Smooth muscle cell (in vitro differentiated cells): Measurements from ENCODE around the gene ASCL2. TPM values are rescaled to one million over a fixed set of nuclear protein-coding genes. Genes with fewer than 3 reads are reported as not detected.
"Not testable (repeated sequence)": the region's sequence is repeated elsewhere in the genome, so short reads cannot be mapped to it uniquely, and the experiment has no call there.

Source experiments
- DNase-seq: peaks from one replicate; lab custom pipeline; 2025; ENCODE audit not compliant: unreplicated experiment; lab: John Stamatoyannopoulos, UW
- H2AFZ ChIP-seq: fragments of 200-600 bp; sonication (generic); 2 replicates; pipeline ENCODE4 v1.6.0; 2016; ENCODE audit warnings: antibody characterized with exemption, low read depth, mild to moderate bottlenecking
- H3F3A ChIP-seq: fragments of 200-600 bp; sonication (generic); 2 replicates; pipeline ENCODE4 v1.6.0; 2017; ENCODE audit warnings: antibody characterized with exemption, low read depth
- H3K27ac ChIP-seq: fragments of 200-600 bp; sonication (generic); 2 replicates; pipeline ENCODE4 v1.5.1; 2016; ENCODE audit warnings: low read depth, mild to moderate bottlenecking
- H3K27me3 ChIP-seq: fragments of 200-600 bp; sonication (generic); 2 replicates; pipeline ENCODE4 v1.6.1; 2016; ENCODE audit warnings: low read depth, mild to moderate bottlenecking
- H3K36me3 ChIP-seq: fragments of 200-600 bp; sonication (generic); 2 replicates; pipeline ENCODE4 v1.5.1; 2016; ENCODE audit warnings: low read depth
- H3K4me1 ChIP-seq: fragments of 200-600 bp; sonication (generic); 2 replicates; pipeline ENCODE4 v1.5.1; 2016; ENCODE audit warnings: low read depth
- H3K4me2 ChIP-seq: fragments of 200-600 bp; sonication (generic); 2 replicates; pipeline ENCODE4 v1.6.0; 2016; ENCODE audit warnings: mild to moderate bottlenecking
- H3K4me3 ChIP-seq: fragments of 200-600 bp; sonication (generic); 2 replicates; pipeline ENCODE4 v1.5.1; 2016; ENCODE audit warnings: mild to moderate bottlenecking
- H3K79me2 ChIP-seq: fragments of 200-600 bp; sonication (generic); 2 replicates; pipeline ENCODE4 v1.6.0; 2016; ENCODE audit warnings: low read depth, mild to moderate bottlenecking
- H3K9ac ChIP-seq: fragments of 200-600 bp; sonication (generic); 2 replicates; pipeline ENCODE4 v1.6.0; 2016; ENCODE audit warnings: low read depth
- H3K9me3 ChIP-seq: fragments of 200-600 bp; sonication (generic); replicated peaks from 2 replicates; pipeline ENCODE4 v1.5.1; 2016; ENCODE audit warnings: low read depth
- H4K20me1 ChIP-seq: fragments of 200-600 bp; sonication (generic); 2 replicates; pipeline ENCODE4 v1.6.0; 2016; ENCODE audit warnings: low read depth
- WGBS: methylation state at CpG from one replicate; pipeline ENCODE4 v1.1.7; 2016; ENCODE audit warnings: low lambda C conversion rate; 5-methylcytosine and 5-hydroxymethylcytosine counted together
- polyA plus RNA-seq: library from polyadenylated mRNA; unstranded; fragments of >200 nt; fragmentation: Nextera tagmentation; extraction: Ambion mirVana; gene quantifications from 2 replicates; pipeline ENCODE4 v1.2.1, GENCODE V29; 2016
- total RNA-seq: library from RNA; depleted of rRNA; stranded (reverse); fragments of >200 nt; gene quantifications from 2 replicates; pipeline ENCODE4 v1.2.3, GENCODE V29; 2014
- TF ChIP-seq, protein P1 (sequence below): fragments of 200-600 bp; sonication (generic); IDR thresholded peaks from 2 replicates; pipeline ENCODE4 v1.5.1; 2017; ENCODE audit warnings: borderline replicate concordance, mild to moderate bottlenecking, antibody characterized with exemption; ENCODE audit not compliant: insufficient read depth, poor library complexity, severe bottlenecking

The ASCL2 gene
- total and polyA plus RNA-seq, 2 experiments from 2014 or later: 0.33 TPM; not detected in 1

DNA sequence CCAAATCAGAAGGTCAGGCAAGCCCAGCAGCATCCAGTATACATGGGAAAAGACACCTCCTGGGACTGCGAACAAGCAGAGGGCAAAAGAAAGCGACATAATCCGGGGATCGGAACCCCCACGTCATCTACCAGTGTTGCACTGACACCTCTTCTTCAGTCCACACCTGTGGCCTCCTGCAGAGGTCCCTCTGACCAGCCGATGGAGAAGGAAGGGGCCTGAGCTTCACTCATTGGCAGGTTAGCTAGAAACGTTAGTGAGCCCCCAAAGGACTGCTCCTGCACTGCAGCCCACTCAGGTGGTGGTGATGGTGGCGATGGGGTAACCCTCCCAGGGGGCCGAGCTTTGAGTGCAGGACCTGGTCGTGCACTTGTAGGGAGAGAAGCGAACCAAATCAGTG is 22.1 kb downstream of the ASCL2 start:
- 92% methylated on average over 11 of the region's 11 CpGs for WGBS
- Histone ChIP-seq H3K27me3 (peaks cover 19% of the 10 kb centered on the region), H3K79me2 (no peaks in the 10 kb centered on the region), H3K9ac (no peak overlapping the region), H2AFZ (no peak overlapping the region), H3K36me3 (no peaks in the 10 kb centered on the region), H3K4me2 (no peak overlapping the region), H3K4me3 (no peak overlapping the region), H3K27ac (no peak overlapping the region), H4K20me1 (no peaks in the 10 kb centered on the region), H3K9me3 (no peaks in the 10 kb centered on the region), H3F3A (no peaks in the 10 kb centered on the region), H3K4me1 (no peaks in the 10 kb centered on the region)
- TF ChIP-seq, protein P1, sequence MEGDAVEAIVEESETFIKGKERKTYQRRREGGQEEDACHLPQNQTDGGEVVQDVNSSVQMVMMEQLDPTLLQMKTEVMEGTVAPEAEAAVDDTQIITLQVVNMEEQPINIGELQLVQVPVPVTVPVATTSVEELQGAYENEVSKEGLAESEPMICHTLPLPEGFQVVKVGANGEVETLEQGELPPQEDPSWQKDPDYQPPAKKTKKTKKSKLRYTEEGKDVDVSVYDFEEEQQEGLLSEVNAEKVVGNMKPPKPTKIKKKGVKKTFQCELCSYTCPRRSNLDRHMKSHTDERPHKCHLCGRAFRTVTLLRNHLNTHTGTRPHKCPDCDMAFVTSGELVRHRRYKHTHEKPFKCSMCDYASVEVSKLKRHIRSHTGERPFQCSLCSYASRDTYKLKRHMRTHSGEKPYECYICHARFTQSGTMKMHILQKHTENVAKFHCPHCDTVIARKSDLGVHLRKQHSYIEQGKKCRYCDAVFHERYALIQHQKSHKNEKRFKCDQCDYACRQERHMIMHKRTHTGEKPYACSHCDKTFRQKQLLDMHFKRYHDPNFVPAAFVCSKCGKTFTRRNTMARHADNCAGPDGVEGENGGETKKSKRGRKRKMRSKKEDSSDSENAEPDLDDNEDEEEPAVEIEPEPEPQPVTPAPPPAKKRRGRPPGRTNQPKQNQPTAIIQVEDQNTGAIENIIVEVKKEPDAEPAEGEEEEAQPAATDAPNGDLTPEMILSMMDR: no peak
- DNase-seq: no peak

DNA sequence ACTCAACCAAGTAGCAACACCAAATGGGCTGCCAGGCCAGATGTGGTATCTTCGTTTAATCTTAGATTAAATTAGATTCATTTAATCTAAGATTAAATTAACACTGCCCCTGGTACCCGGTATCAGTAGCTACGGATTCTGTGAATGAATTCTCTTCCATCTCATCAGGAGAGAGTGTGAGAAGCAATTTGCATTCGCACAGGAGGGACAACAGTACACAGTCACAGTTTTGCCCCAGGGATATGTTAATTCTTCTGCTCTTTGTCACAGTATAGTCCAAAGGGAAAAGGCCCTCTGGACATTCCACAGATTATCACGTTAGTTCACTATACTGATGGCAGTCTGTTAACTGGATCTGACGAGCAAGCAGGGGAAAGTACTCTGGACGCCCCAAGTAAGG is 22.9 kb downstream of the ASCL2 start:
- H3K36me3 ChIP-seq: no peaks in the 10 kb centered on the region
- no peaks in the 10 kb centered on the region for H3K9me3 ChIP-seq
- no peak overlapping the region for H3K4me2 ChIP-seq
- no peak overlapping the region for H3K4me3 ChIP-seq
- DNase-seq: no peak
- TF ChIP-seq, protein P1: no peak
- H3K27me3 ChIP-seq: peaks cover 15% of the 10 kb centered on the region
- 69% methylated on average over 7 of the region's 7 CpGs for WGBS
- no peaks in the 10 kb centered on the region for H3F3A ChIP-seq
- no peak overlapping the region for H3K27ac ChIP-seq
- H4K20me1 ChIP-seq: no peaks in the 10 kb centered on the region
- H2AFZ ChIP-seq: no peak overlapping the region
- H3K9ac ChIP-seq: no peak overlapping the region
- no peaks in the 10 kb centered on the region for H3K4me1 ChIP-seq
- no peaks in the 10 kb centered on the region for H3K79me2 ChIP-seq

GRCh38 chr11:2240834-2241233 is 29.6 kb downstream of the ASCL2 start:
- Histone ChIP-seq H3K27me3 (peaks cover 10% of the 10 kb centered on the region), H3K4me1 (no peaks in the 10 kb centered on the region), H3K79me2 (no peaks in the 10 kb centered on the region), H2AFZ (no peak overlapping the region), H3K9me3 (no peaks in the 10 kb centered on the region), H3K4me2 (no peak overlapping the region), H3K36me3 (no peaks in the 10 kb centered on the region), H3F3A (no peaks in the 10 kb centered on the region), H4K20me1 (no peaks in the 10 kb centered on the region), H3K4me3 (no peak overlapping the region), H3K27ac (no peak overlapping the region), H3K9ac (no peak overlapping the region)
- 62% methylated on average over 3 of the region's 3 CpGs for WGBS
- TF ChIP-seq, protein P1: no peak
- no peak for DNase-seq

DNA sequence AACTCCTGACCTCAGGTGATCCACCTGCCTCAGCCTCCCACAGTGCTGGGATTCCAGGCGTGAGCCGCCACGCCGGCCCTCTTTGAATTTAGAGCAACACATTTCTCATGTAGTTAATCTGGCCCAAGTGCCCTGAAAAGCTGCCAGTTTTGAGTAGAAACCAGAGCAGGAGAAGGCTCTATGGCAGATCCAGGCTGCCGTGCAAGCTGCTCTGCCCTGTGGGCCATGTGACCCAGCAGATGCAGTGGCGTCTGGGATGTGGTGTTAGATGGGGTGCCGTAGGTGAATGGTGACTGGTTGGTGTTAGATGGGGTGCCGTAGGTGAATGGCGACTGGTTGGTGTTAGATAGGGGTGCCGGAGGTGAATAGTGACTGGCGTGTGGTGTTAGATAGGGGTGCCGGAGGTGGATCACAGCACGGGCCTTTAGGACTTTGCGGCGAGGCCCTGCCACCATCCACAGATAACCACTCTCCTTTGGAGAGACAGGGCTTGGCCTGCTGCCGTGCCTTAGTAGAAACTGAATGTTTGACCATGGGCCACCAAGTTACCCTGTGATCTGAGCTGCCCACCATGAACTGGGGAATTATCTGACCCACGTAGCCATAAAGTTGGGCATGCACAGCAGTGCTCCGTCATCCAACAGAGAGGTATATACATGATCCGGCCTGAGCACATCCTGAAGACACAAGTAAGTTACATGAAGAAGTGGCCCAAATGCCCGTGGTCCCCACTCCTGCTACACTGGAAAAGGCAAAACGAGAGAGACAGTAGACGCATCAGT is 32.7 kb downstream of the ASCL2 start:
- H3K9me3 ChIP-seq: no peaks in the 10 kb centered on the region
- TF ChIP-seq, protein P1: no peak
- no peak overlapping the region for H2AFZ ChIP-seq
- H3K36me3 ChIP-seq: no peaks in the 10 kb centered on the region
- no peak overlapping the region for H3K4me3 ChIP-seq
- no peak for DNase-seq
- no peak overlapping the region for H3K4me2 ChIP-seq
- H3K27ac ChIP-seq: no peak overlapping the region
- H3K27me3 ChIP-seq: peaks cover under 1% of the 10 kb centered on the region
- no peaks in the 10 kb centered on the region for H3K79me2 ChIP-seq
- H3K9ac ChIP-seq: no peak overlapping the region
- 88% methylated on average over 22 of the region's 22 CpGs for WGBS
- no peaks in the 10 kb centered on the region for H4K20me1 ChIP-seq
- no peaks in the 10 kb centered on the region for H3F3A ChIP-seq
- peaks cover 8% of the 10 kb centered on the region for H3K4me1 ChIP-seq

DNA sequence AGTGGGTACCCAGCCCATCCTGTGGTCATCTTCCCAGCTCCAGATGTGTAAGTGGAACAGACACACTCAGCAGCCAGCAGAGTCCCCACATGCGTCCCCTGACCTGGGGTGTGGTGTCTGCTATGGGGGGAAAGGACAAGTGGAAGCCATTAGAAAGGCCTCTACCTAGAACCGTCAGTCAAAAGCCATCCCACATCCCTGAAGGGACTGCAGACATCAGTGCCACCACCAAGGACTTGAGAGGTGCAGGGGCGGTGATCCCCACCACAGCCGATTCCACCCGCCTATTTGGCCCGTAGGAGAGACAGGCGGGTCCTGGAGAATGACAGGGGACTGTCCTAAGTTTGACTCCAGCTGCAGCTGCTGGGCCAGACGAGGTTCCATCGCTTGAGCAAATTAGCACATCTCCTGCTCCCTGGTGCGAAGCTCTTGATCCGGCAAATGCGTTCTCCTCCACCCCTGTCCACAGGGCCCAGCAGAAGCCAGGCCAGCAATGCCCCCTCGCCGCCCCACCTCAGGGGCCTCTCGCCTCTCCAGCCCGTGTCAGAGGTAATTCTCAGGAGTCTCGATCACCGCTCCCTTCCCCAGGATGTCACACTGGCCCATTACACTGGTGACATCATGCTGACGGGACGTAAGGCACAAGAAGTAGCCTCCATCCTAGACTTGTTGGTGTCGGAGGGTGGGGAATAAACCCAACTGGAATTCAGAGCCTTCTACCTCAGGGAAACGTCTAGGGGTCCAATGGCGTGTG is 33.8 kb downstream of the ASCL2 start:
- H3K4me2 ChIP-seq, H3K36me3 ChIP-seq, H2AFZ ChIP-seq, H3K4me1 ChIP-seq, H4K20me1 ChIP-seq, H3K27me3 ChIP-seq, DNase-seq, H3K79me2 ChIP-seq, H3K4me3 ChIP-seq, H3K9ac ChIP-seq, H3K27ac ChIP-seq, H3K9me3 ChIP-seq, H3F3A ChIP-seq: not testable (repeated sequence)
- 95% methylated on average over 23 of the region's 23 CpGs for WGBS
